ENCODE measurements around the gene KLF15.

The KLF15 gene

GRCh38 chr3:126345641-126346460 is 11.4 kb downstream of the KLF15 start:
- Mint-ChIP-seq H3K36me3 (ENCODE audit: low read depth) (peaks cover 4% of the 10 kb centered on the region), H3K27me3 (ENCODE audit: low read depth, poor library complexity) (no peaks in the 10 kb centered on the region), H3K4me3 (no peak overlapping the region), H3K27ac (no peak overlapping the region), H3K9me3 (no peaks in the 10 kb centered on the region), H3K4me1 (peaks cover 17% of the 10 kb centered on the region)
- peak; percentile 1 for DNase-seq
- no peak for TF ChIP-seq CTCF (IDR thresholded peaks at IDR 0.05)

GRCh38 chr3:126345231-126345630 is 12.0 kb downstream of the KLF15 start:
- H3K9me3 Mint-ChIP-seq = no peaks in the 10 kb centered on the region
- H3K4me1 Mint-ChIP-seq = peaks cover 17% of the 10 kb centered on the region
- H3K36me3 Mint-ChIP-seq (ENCODE audit: low read depth) = no peaks in the 10 kb centered on the region

GRCh38 chr3:126344380-126345041 is 12.7 kb downstream of the KLF15 start:
- Mint-ChIP-seq H3K9me3 (no peaks in the 10 kb centered on the region), H3K36me3 (ENCODE audit: low read depth) (no peaks in the 10 kb centered on the region), H3K4me1 (peaks cover 18% of the 10 kb centered on the region), H3K4me3 (no peak overlapping the region), H3K27ac (no peak overlapping the region), H3K27me3 (ENCODE audit: low read depth, poor library complexity) (peaks cover under 1% of the 10 kb centered on the region)
- peak; percentile 1 for DNase-seq
- TF ChIP-seq CTCF (IDR thresholded peaks at IDR 0.05) = no peak

More at GRCh38 chr3:126345231-126345630, 12.0 kb downstream of the KLF15 start:
- no peak for TF ChIP-seq CTCF (IDR thresholded peaks at IDR 0.05)
- DNase-seq = no peak
- no peak overlapping the region for H3K27ac Mint-ChIP-seq
- no peaks in the 10 kb centered on the region for H3K27me3 Mint-ChIP-seq (ENCODE audit: low read depth, poor library complexity)
- H3K4me3 Mint-ChIP-seq = no peak overlapping the region

- no peaks in the 10 kb centered on the region for H3K36me3 Mint-ChIP-seq (ENCODE audit: low read depth)
- TF ChIP-seq CTCF (IDR thresholded peaks at IDR 0.05) = no peak
- peaks cover 22% of the 10 kb centered on the region for H3K4me1 Mint-ChIP-seq
- no peak overlapping the region for H3K27ac Mint-ChIP-seq
- H3K27me3 Mint-ChIP-seq (ENCODE audit: low read depth, poor library complexity) = peaks cover 6% of the 10 kb centered on the region
- no peak overlapping the region for H3K4me3 Mint-ChIP-seq
- H3K9me3 Mint-ChIP-seq = no peaks in the 10 kb centered on the region
- DNase-seq = no peak
Observed at GRCh38 chr3:126343649-126344035, 13.6 kb downstream of the KLF15 start.

- peak overlapping the region; percentile 81 for H3K27ac Mint-ChIP-seq
- H3K4me3 Mint-ChIP-seq = no peak overlapping the region
- peaks cover 22% of the 10 kb centered on the region for H3K4me1 Mint-ChIP-seq
- no peaks in the 10 kb centered on the region for H3K36me3 Mint-ChIP-seq (ENCODE audit: low read depth)
- DNase-seq = peak; percentile 42
- H3K27me3 Mint-ChIP-seq (ENCODE audit: low read depth, poor library complexity) = peaks cover 6% of the 10 kb centered on the region
- H3K9me3 Mint-ChIP-seq = no peaks in the 10 kb centered on the region
- TF ChIP-seq CTCF (IDR thresholded peaks at IDR 0.05) = no peak
Observed at GRCh38 chr3:126342991-126343648, 14.1 kb downstream of the KLF15 start.

Data from nephron progenitor cell (in vitro differentiated cells).